Measurements from ENCODE around the gene ENDOV. TPM values are rescaled to one million over a fixed set of nuclear protein-coding genes. Genes with fewer than 3 reads are reported as not detected.
"Not testable (repeated sequence)": the region's sequence is repeated elsewhere in the genome, so short reads cannot be mapped to it uniquely, and the experiment has no call there.

The ENDOV gene
- polyA plus RNA-seq, 2 of the 4 experiments (the other 2 are of a cell fraction): 33.2 to 42.6 TPM

GRCh38 chr17:80402959-80403358 is 12.0 kb upstream of the ENDOV start (continued):
- TF ChIP-seq CTCF (IDR thresholded peaks at IDR 0.05): no peak
- TF ChIP-seq BHLHE40 (IDR thresholded peaks at IDR 0.05; ENCODE audit: low read depth, low read length): no peak
- no peak for TF ChIP-seq JUN (IDR thresholded peaks at IDR 0.05)
- no peak for TF ChIP-seq EHMT2 (IDR thresholded peaks at IDR 0.05; ENCODE audit: low read depth)
- no peak for TF ChIP-seq EHF (CRISPR knock-in tag; IDR thresholded peaks at IDR 0.05)
- TF ChIP-seq HDAC2 (IDR thresholded peaks at IDR 0.05): no peak
- no peak for TF ChIP-seq MYC (IDR thresholded peaks at IDR 0.05; ENCODE audit: borderline replicate concordance, low read length)

- POLR2A ChIA-PET: no interaction called here
- WGBS (ENCODE audit: missing lambda C conversion rate): 87% methylated on average over 8 of the region's 8 CpGs
- Histone ChIP-seq H3K27ac (no peak overlapping the region), H3K4me3 (no peak overlapping the region), H3K4me2 (no peak overlapping the region), H3K9me3 (no peaks in the 10 kb centered on the region), H3K4me1 (no peaks in the 10 kb centered on the region)
- ATAC-seq (no peak), DNase-seq (ENCODE audit: low read depth in 1 of 2, low spot score in 1 of 2) (no peak), FAIRE-seq (no peak)
- CTCF ChIA-PET: no interaction called here
- TF ChIP-seq ESRRA (IDR thresholded peaks at IDR 0.05; ENCODE audit: borderline replicate concordance, low read length): no peak
- TF ChIP-seq RFX5 (IDR thresholded peaks at IDR 0.05): no peak
- no peak for TF ChIP-seq HOXB13 (CRISPR knock-in tag; IDR thresholded peaks at IDR 0.05; ENCODE audit: low read depth)
Observed at GRCh38 chr17:80406146-80406545, 8.8 kb upstream of the ENDOV start.

- H3K27ac ChIP-seq; H3K4me2 ChIP-seq; FAIRE-seq; H3K9me3 ChIP-seq; CTCF ChIA-PET; H3K4me3 ChIP-seq; POLR2A ChIA-PET; ATAC-seq; DNase-seq (ENCODE audit: low read depth in 1 of 2, low spot score in 1 of 2); H3K4me1 ChIP-seq: not testable (repeated sequence)
- WGBS (ENCODE audit: missing lambda C conversion rate): 82% methylated on average over 5 of the region's 5 CpGs
Observed at GRCh38 chr17:80407917-80408316, 7.0 kb upstream of the ENDOV start.

- no peak overlapping the region for H3K4me2 ChIP-seq
- TF ChIP-seq BCL3 (IDR thresholded peaks at IDR 0.05) (no peak), MYC (IDR thresholded peaks at IDR 0.05; ENCODE audit: borderline replicate concordance, low read length) (no peak), HDAC2 (IDR thresholded peaks at IDR 0.05) (no peak), TP53 (CRISPR knock-in tag; IDR thresholded peaks at IDR 0.05) (no peak), NPAS2 (CRISPR knock-in tag; IDR thresholded peaks at IDR 0.05; ENCODE audit: borderline replicate concordance) (no peak), JUN (IDR thresholded peaks at IDR 0.05) (no peak), SMC3 (IDR thresholded peaks at IDR 0.05) (no peak), CHD2 (IDR thresholded peaks at IDR 0.05; ENCODE audit: low read length, partially characterized antibody) (no peak), HMGXB4 (CRISPR knock-in tag; IDR thresholded peaks at IDR 0.05; ENCODE audit: borderline replicate concordance) (no peak)
- 24% methylated on average over 6 of the region's 6 CpGs for WGBS (ENCODE audit: missing lambda C conversion rate)
- peaks cover 4% of the 10 kb centered on the region for H3K4me1 ChIP-seq
- ChIA-PET POLR2A (no interaction called here), CTCF (interaction anchor here (1.4 to 1.6 kb wide), 2 partner anchors 10 to 13 kb away, joined by 3 to 5 read pairs; no protein-coding TSS in a partner anchor)
- no peaks in the 10 kb centered on the region for H3K9me3 ChIP-seq
- no peak overlapping the region for H3K4me3 ChIP-seq
- DNase-seq (ENCODE audit: low read depth in 1 of 2, low spot score in 1 of 2) (no peak), ATAC-seq (no peak), FAIRE-seq (no peak)
- no peak overlapping the region for H3K27ac ChIP-seq
Observed at GRCh38 chr17:80408872-80409271, 6.1 kb upstream of the ENDOV start.
